Activated naive CD4-positive, alpha-beta T cell treated with Interleukin-2 at 50 U/mL for 16 hours (primary cell): ENCODE measurements around the gene ALAS1.

ENCODE experiments used
- DNase-seq: peaks from one replicate; pipeline ENCODE4 v3.0.0-alpha.2; 2020

The ALAS1 gene

GRCh38 chr3:52256159-52256558 is 58.2 kb downstream of the ALAS1 start:
- DNase-seq, result no peak

GRCh38 chr3:52256622-52257021 is 58.7 kb downstream of the ALAS1 start:
- no peak for DNase-seq

- DNase-seq, result no peak
These were observed 60.0 kb downstream of the ALAS1 start for GRCh38 chr3:52257911-52258310.

GRCh38 chr3:52259035-52259434 is 61.1 kb downstream of the ALAS1 start:
- no peak for DNase-seq

- DNase-seq, result no peak
These were observed 61.5 kb downstream of the ALAS1 start for GRCh38 chr3:52259448-52259847.

GRCh38 chr3:52262447-52262846 is 64.5 kb downstream of the ALAS1 start:
- DNase-seq, result no peak
